GM18907 (cell line): ENCODE data around the gene CC2D1A.

Experiments
- ATAC-seq: cut with Tn5 transposase; IDR thresholded peaks from one replicate; pipeline ENCODE4 v1.9.1; 2021; ENCODE audit warnings: mild to moderate bottlenecking, moderate library complexity; ENCODE audit not compliant: unreplicated experiment

The CC2D1A gene

GRCh38 chr19:13905634-13906520 lies at the start of gene CC2D1A, which contains the start of gene BRME1:
TSS of gene CC2D1A (plus strand) at chr19:13906201. CDS start at chr19:13906442, 241 bp downstream.
TSS of gene BRME1 (minus strand) at chr19:13906117. CDS start at chr19:13904892, 1,225 bp downstream.
- peak; percentile 89 for ATAC-seq

- ATAC-seq = no peak
Observed at GRCh38 chr19:13856497-13856896, 49.5 kb upstream of the CC2D1A start.

DNA sequence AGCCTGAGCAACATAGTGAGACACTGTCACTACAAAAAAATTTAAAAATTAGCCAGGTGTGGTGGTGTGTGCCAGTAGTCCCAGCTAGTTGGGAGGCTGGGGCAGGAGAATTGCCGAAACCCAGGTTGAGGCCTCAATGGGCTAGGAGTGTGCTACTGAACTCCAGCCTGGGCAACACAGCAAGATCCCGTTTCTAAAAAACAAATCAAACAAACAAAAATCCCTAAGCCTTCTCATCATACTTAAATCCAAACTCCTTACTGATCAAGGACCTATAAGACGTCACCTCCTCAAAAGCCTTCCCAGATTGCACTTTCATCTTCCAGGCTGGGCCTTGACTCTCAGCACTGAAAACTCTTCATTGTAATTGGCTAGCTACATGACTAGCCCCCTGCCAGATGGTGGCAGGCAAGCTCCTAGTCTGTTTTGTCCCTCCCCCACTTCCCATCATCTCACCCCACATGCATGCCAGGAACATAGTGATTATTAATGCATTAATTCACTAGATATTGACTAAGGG lies 46.6 kb upstream of the CC2D1A start:
- no peak for ATAC-seq

GRCh38 chr19:13860679-13861391 lies 45.2 kb upstream of the CC2D1A start:
- no peak for ATAC-seq

GRCh38 chr19:13861392-13861713 lies 44.6 kb upstream of the CC2D1A start:
- ATAC-seq = peak; percentile 32

DNA sequence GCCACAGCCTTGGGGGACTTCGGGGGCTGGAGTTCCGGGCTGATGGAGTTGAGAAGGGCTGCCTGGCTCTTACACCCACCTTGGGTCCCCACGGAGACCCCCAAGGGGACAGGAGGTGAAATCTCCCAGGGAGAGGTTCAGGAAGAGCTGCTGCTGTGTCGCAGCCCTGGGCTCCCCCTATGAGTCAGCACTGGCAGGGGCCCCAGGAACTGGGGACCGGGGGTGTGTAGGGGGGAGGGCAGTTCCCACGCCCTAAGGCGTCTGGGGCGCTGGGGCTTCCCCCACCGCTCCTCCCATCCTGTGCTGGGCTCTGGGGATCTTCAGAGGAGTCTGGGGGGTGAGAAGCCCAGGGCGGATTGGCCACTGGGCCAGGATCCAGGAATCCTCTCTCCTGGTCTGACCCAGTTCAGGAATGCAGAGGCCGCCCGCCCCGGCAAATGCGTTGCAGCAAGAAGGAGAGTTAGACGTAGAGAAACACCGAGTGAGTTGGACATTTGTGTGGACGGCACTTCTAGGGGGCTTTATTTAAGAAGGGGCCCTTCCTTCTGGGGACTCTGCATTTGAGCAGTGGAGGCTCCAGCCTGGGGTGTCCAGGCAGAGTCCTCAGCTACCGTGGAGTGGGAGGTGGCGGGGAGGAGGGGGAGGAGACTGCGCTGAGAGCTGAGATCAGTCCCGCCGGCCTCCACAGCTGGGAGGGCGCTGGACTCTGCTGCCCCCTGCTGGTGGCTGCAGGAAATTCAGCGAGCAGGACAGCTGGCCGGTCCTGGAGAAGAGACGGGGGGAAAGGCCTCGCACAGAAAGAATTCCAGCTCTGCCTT lies 44.1 kb upstream of the CC2D1A start:
- peak; percentile 72 for ATAC-seq

- ATAC-seq = no peak
Observed at GRCh38 chr19:13864046-13864666, 41.8 kb upstream of the CC2D1A start.

DNA sequence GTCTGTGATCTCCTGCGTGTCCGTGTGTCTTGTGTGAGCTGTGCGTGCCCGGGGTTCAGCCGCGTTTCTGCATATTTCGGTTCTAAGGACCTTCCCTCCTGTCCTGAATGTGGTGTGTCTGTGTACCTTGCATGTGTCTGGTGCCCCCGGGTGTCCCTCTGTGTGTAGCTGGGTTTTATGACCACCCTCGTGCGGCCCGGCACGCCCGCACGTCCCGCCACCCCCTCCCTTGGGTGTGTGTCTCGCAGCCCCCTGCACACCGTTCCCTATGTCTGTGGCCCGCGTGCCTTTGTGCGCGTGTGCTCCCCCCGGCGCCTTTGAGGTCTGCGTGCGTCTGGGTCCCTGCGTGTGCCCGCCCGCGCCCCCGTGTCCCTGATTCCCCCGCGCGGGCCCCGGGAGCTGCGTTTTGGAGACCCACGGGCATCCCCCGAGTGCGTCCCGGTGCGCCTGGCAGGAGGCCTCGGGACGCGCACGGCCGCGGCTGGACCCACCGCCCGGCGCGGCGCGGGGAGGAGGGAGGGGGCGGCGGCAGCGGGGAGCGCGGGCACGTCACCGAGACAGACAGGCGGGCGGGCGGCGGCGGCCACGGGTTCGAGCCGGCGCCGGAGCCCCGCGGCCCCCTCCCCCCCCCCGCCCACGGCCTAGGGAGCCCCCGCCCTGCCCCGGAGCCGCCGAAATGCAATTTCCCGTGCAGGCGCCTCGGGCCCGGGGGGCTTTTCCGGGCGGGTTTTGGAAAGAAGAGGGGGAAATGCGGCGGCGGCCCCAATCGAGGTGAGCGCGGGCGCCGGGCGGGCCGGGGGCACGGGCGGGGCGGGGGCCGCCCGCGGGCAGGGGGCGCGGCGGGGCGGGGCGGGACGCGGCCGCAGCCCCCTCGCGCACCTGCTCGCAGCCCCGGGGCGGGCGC lies 41.1 kb upstream of the CC2D1A start:
- no peak for ATAC-seq

- no peak for ATAC-seq
Observed at GRCh38 chr19:13865571-13866462, 40.2 kb upstream of the CC2D1A start.

GRCh38 chr19:13866463-13867046 lies 39.4 kb upstream of the CC2D1A start:
- ATAC-seq = no peak

DNA sequence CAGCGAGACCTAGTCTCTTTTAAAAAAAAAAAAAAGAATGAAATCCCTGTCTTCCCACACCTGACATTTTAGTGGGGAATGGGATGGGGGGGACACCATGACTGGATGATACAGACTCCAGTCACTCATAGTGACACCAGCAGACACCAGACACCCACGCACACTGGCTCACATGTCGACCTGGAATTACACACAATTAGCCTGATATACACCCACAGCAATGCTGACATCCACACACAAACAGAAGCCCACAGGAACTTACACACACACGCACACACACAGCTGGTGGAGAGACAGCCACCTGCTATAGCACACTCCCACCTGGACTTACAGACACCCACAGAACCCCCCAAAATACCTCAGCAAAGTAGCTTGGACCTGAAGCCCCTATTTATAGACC lies 37.3 kb upstream of the CC2D1A start:
- ATAC-seq = no peak

DNA sequence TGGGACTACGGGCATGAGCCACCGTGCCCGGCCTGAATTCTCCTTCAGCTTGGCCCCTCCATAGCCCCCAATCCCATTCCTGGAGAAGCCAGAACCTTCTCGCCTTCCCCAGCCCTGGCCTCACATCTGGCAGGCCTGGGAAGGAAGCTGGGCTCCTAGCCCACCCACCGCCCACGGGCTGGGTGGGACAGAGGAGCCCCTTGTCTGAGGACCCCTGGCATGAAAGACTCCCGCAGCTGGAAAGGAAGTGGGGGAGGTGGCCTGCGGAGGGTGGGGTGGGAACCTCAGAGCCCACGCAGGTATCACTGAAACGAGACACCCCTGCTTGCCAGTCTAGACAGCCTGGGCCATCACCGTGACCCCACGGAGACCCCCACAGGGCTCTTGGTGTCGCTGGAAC lies 36.7 kb upstream of the CC2D1A start:
- ATAC-seq = no peak

GRCh38 chr19:13870873-13871272 lies 35.1 kb upstream of the CC2D1A start:
- ATAC-seq = no peak

GRCh38 chr19:13872339-13872694 lies 33.7 kb upstream of the CC2D1A start:
- no peak for ATAC-seq

DNA sequence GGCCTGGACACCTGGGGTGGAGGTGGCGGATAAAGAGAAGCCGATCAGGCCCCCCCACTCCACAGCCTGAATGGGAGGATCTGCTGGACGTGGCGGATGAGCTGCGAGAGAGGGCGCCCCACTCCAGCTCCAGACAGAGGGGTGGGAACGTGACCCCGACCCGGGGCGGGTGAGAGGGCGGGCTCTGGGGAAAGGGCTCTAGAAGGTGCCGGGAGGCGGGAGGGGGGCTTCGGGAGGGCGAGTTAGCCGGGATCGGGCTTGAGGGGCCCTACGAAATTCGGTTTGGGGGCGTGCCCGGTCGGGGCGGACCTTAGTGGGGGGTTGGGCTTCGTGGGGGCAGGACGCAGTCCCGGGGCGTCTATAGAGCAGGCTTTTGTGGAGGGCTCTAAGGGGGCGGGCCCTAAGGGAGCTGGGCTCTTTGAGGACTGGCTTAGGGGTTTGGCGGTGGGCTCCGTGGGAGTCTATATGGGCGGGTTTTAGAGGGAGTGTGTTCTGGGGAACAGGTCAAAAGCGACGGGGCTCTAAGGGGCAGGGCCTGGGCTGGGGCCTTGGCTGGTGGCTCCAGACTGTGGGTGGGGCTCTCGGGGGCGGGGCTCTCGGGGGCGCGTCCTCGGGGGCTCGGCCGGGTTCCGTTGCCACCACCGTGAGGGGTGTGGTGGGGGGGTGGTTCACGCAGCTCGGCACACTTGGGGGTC lies 33.2 kb upstream of the CC2D1A start:
- ATAC-seq = no peak

GRCh38 chr19:13873834-13874515 lies 32.0 kb upstream of the CC2D1A start:
- no peak for ATAC-seq

DNA sequence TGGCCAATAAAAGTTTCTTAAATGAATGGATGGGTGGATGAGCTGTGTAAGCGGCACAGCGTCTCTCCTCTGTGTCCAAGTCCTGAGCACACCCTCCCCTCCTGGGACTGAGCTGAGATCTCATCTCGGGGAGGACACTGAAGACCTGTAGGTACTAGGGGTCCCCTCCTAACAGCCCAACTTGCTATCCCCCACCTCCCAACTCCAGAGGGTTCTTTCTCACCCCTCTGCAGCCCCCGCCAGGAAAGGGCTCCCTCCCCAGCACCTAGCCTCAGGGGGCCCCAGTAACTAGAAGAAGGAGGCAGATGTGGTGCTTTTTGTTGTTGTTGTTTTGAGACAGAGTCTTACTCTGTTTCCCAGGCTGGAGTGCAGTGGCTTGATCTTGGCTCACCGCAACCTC lies 30.2 kb upstream of the CC2D1A start:
- no peak for ATAC-seq
